NCI-H2227 (cell line): ENCODE results near the gene DCC.
A peak's percentile ranks its signal among the peaks of the same experiment; 100 is the strongest.

ENCODE experiments used
- DNase-seq: peaks from one replicate; lab custom pipeline; 2025; ENCODE audit not compliant: unreplicated experiment; lab: John Stamatoyannopoulos, UW

Gene DCC

DNA sequence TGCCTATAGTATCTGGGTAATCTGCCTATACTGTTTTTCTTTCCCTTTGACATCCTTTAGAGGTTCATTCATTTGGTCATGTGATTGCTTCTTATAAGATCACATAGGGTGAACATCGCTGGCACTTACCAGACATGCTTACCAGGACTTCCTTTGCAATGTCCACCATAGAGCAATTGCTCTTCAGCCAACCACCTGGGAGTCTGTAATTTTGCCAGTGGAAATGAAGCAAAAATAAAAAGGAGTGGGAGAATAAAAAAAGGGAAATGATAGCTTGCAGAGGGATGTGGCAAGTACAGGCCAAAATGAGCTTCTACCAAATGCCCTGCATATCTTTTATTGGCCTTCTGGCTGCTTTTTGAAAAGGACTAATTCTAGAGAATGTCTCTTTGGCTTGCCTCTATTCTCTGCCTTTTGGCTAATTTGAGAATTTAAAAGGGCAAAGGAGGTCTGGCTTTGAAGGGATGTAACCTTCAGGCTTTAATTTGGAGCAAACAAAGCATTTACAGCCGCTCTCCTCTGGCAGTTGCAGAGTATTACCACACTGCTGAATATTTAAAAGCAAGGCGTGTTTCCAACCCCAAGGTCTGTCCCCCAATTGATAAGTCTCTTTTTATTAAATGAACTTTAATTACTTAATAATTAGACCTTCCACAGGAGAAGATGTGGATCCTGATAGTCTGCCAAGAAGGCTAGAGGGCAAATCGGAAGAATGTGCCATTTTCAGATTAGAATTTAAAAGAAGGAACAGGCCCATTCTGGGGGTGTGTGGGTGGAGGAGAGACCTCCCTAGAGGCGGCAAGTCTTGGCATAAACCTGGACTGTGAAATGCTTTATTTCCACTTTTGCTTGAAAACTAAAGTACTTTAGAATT is 557.9 kb downstream of the DCC start:
- no peak for DNase-seq

DNA sequence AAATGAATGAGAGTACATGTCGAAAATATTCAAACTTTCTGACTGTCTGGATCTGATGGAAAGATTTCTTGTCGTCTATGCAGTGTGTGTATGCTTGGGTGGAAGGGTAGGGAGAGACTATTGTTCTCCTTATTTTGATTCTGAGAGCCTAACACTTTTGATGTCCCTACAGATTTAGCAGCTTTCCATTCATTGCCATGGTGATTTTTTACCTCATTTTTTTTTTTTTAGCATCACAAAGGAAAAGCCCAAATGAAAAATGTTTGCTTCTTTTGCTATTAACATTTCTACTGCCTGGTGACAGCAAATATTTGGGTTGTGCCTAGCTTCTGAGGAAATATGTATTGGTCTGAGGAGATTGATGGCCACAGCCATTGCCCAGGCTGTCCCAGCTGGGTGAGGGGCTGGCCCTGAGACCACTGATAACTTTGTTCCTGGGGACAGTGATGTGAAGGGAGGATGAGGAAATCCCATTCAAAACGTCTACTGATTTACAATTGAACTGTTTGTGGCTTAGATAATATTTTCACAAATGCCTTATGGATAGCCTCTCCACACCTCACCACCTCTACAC is 558.6 kb downstream of the DCC start:
- DNase-seq, result no peak

DNA sequence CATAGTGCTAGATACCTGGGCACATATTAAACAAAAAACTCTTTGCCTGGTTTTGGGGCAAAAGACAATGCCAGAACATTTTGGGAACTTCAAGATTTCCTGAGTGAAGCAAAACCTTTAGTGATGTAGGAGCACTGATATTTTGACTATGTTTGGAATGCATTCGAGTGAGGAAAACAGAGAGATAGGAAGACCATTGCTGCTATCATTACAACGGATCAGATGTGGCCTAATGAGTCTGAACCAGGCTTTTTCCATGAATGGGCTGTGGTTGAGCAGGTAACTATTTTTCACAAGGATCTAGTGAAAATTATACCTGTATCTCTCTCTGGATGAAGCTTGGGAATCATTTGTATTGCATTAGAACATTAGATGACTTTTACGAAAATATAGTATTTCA is 562.2 kb downstream of the DCC start:
- DNase-seq, result no peak

DNA sequence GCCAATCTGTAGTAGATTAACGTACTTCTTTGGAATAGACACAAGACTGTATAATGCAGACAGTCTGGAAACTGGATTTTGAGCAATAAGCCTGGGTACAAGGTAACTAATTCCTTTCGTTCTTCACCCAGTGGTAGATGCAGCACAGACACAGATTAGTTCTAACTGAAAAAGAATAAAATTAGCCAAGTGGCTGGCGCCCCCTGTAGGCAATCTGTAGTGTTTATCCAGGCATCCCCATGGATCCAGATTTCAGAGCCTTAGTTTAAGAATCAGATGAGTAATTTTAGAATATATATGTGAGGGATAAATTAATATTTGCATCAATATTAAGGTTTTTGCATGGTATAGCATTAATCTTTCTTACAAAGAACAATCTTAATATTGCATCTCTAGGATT is 563.9 kb downstream of the DCC start:
- peak; percentile 64 for DNase-seq

DNA sequence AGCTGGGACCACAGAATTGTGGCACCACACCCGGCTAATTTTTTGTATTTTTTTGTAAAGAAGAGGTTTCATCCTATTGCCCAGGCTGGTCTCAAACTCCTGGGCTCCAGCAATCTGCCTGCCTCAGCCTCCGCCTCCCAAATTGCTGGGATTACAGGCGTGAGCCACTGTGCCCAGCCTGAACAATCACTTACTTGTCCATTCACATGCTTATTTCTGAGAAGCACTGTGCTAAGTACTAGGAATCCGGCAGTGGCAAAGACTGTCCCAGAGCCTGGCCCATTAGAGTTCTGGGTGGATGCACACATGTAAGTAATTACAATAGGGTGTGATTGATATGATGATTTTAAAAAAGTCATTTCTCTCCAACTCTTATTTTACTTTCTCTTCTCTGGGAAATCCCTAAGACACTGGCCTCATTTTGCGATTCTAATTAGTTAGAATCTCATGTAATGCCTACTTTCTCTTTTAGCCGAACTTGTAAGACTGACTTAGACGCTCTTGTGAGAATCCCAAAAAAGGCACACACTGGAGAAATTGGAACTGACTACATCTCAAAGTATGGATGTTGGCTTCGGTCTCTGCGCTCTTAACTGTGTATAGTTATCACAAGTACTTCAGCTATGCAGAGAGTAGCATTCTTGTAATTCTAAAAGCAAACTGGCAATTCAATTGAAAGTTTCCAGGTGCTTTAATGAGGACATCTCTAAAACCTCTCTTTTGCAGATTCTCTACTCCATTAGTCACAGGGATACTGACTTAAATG is 567.7 kb downstream of the DCC start:
- DNase-seq, result no peak

DNA sequence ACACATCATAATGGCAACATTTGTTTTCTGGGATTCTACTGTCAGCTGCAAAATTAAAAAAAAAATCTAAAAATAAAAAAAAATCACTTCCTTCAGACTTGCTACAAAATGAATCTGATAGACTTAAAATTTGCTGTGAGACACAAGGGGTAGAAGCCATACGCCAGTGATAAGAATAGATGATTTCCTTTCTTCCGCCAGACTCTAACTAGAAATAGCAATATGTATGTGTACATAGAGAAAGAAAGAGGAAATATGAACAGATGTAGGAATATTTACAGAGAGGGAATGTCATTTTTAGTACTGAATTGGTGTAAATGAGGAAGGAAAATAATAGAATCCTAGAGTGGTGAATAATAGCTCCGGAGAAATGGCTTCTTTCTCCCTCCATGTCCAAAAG is 574.2 kb downstream of the DCC start:
- DNase-seq, result no peak

DNA sequence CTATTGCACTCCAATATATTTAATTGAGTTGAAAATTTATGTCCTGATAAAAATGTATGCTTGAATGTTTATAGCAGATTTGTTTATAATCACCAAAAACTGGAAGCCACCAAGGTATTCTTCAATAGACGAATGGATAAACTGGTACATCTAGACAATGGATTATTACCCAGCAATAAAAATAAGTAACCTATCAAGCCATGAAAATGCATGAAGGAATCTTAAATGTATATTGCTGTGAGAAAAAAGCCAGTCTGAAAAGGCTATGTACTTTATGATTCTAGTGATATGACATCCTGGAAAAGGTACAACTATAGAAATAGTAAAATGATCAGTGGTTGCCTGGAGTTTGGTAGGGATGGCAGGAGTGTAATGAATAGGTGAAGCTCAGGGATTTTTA is 580.7 kb downstream of the DCC start:
- no peak for DNase-seq

DNA sequence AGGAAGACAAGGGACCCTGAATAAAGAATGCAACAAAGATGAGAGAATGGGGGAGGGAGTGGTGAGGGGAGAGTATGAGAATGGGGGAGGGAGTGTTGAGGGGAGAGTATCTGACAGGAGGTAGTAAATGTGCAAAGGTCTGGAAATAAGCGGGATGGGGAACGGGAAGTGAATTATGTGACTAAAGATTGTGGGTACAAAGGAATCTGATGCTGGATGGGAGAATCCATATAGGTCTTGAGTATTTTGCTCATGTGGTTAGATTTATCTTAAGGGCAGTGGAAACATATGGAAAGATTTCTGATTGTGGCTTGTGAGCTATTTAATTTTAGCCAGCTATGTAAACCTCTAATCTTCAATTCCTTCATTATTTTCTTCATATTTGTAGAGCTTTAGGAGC is 593.4 kb downstream of the DCC start:
- no peak for DNase-seq

DNA sequence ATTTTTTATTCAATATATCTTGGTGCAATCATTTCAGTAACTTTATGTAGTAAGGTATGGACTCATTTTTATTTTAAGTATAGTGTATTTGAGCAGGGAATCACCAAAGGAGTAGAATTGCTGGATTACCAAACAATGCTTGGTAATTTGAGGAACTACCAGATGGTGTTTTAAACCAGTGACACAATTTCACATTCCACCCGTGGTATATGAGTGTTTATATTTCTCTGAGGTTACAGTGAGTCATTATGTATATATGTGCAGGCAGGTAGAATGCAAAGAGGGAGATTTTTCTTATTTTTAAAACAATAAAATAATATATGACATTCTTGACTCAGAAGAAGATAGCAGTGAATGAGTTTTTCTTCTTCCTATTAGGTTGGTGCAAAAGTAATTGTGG is 596.9 kb downstream of the DCC start:
- DNase-seq, result no peak

DNA sequence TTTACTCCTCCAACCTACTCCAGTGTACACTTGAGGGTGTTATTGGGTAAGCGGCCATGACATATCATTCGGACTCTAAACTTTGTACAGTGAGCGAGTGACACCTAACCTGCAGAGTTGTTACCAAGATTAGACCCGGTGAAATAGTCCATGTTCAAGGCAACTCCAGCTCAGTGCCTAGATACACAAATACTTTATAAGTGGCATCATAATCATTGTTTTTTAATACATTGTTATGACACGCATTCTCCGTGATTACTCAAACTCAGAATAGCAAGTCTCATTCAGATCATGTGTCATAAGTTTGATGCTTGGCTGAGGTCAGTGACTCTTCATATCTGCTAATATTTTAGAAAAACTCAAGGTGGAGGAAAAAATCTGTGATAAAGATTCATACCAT is 597.8 kb downstream of the DCC start:
- no peak for DNase-seq

DNA sequence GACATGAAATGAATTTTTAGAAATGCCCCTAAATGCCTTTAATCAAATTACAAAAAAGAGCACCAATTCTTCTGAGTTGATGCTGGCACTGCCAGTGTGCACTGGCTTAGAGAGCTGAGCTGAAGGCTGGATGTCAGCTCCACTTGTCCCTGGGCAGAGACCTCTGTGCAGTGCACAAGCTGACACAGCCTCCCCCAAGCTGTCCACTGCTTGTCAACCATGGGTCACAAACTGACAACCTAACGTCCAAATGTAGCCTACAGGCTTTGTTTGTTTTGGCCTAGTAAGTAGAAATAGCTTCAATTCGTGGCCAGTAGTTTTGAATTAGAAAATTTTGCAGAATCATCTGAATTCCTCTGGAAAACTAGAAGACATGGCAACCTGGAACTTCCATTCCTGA is 605.6 kb downstream of the DCC start:
- DNase-seq, result no peak

DNA sequence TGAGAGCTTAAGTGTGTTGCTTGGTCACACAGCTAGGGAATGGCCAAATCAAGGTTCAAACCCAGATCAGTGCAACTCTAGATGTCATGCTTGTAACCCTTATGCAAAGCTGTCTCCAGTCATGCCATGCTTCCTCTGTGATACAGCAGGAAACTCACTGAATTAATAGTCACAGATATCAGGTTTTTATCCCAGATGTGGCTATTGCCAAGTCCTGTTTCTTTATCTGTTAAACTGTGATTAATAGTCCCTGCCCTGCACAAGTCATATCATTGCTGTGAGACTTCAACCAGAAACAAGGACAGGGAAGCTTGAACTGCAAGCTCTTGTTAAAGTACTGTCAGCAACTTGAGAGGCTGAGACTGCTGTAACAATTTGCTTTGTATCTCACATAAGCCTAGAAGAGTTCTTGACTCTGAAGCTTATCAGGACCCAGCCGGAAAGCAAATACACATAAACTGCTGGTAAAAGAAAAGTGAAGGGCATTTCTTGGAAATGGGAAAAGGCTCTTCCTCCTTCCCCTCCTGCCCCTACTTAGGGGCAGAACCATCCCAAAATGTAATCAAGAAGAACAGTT is 609.0 kb downstream of the DCC start:
- DNase-seq, result no peak

DNA sequence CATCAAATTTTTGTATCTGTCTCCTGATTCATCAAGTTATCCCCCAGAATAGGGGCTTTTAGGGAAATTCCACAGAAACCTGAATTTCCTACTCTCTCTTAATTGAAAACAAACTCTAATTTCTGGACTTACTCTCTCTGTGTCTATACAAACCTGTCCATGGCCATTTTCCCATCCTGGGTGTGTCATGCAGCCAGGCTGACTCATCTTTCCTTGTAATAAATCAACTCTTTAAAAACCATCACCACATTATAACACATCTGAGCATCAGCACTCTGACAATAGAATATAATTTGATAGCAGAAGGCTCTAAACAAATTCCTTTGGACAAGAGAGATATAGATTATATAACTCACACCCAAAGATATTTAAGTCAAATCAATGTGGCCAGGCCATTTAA is 610.2 kb downstream of the DCC start:
- DNase-seq, result no peak

DNA sequence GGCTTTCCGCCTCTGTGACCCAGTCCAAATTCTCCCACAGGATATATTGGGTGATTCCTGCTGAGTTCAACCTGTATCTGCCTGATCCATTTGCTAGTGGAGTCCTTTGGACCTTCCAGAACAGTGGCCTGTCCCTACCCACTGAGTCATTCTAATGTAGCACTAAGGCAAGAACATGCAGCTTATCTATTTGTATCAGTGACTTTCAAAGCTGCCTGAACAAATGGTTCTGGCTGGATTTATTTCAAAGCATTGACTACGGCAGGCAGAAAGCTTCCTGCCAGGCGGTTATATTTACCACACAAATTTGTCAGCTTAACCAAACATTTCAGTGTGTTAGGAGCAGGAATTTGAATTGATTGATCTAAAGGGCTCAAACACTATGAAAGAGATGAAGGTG is 613.4 kb downstream of the DCC start:
- DNase-seq, result no peak

DNA sequence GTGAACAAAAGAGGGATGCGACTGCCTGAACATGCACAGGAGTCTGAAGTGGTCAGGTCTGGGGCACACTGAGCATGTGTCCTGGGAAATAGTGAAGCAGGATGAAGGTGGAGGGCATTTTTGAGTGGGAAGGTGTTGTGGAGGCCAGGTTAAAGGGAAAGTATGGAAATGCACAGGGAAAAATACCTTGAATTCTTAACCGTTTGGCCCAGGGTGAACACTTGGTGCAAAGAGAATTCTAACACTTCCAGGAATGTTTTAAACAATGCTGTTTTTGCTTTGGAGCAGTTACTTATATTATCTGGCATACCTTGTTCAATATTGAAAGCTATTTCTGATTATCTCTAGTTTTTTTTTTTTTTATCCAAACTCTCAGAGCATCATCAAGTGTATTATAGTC is 623.5 kb downstream of the DCC start:
- no peak for DNase-seq

DNA sequence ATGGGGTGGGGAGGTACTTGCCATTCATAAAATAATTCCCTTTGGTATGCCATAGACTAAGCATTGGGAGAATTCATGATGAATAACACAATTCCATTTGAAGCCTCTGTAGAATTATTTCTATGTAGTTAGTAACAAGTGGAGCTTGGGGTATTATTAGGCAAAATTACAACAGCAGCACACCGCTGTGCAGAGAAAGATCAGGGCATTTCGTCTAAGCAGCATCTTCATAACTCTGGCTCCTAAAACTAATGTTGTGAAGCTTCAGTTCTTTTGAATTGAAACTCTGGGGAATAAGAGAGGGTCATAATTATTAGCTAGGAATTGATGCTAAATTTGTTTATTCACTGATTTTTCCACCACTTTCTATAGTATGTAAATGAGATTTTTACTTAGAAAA is 630.7 kb downstream of the DCC start:
- DNase-seq, result peak; percentile 26

DNA sequence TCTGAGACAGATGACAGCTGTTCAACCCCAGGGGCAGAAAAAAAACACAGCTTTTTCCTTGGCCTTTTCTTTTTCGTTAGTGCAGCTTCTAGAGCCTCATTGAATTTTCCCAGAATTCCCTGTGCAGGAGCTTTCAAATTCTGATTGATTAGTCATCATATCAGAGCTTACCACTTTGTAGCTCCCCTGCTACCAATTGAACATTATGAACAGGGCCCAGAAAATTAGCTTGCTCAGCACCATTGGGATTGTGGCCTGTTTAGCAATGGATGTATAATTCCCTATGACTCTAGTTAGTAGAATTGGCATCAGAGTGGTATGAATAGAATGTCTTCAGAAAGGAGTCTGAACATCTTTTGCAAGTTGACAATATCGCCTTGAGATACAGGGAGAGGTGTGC is 631.1 kb downstream of the DCC start:
- DNase-seq, result peak; percentile 26

DNA sequence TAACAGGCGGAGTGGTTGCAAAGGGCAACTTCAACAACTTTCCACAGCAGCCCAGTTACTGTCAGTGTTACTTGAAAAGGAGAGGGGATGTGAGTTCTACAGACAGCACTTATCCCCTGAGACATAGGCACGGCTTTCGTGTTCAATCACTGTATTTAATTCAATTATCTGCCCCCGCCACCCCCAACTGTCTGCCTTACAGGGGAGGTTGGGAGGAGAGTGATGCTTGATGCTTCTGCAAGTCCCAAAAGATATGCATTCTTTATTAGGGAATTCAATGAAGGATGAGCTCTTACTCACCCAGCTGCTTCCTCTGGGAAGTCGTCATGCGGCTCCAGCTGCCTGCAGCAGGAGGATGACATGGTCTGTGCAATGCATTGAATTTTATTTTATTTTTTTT is 639.9 kb downstream of the DCC start:
- DNase-seq, result peak; percentile 10

DNA sequence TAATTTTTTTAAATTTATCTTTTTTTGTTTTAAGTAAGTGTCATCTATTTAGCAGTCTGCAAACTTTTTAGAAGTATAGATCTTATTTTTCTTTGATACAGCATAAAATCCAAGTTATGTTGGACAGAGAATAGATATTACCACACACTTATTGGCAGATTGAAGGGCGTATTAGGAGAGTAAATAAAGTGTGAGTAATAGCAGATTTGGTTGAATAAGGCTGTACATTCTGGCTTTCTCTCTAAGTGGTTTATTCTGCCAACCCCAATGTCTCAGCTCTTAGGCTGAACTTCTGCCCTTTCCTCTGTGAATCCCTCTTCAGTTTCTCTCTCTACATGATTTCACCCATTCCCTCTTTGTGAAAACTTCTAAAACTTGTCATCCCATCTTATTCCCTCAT is 651.2 kb downstream of the DCC start:
- no peak for DNase-seq

DNA sequence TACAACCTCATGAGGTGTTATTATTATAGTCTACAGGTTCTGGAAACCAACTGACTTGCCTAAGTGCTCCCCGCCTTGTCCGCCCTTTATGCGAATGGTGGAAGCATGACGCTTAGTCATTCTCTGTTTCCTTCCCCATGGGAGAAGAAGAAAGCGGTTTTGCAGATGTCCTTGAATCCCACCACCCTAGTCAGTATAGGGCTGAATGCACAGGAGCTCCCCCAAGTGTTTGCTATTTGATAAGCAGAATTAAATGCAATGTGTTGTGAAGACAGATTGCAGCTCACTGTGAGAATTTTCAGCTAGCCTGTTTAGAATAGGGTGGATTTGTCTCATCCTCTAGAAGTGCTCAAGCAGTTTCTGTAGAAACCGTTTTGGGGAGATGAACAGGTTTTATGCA is 652.0 kb downstream of the DCC start:
- DNase-seq, result no peak

DNA sequence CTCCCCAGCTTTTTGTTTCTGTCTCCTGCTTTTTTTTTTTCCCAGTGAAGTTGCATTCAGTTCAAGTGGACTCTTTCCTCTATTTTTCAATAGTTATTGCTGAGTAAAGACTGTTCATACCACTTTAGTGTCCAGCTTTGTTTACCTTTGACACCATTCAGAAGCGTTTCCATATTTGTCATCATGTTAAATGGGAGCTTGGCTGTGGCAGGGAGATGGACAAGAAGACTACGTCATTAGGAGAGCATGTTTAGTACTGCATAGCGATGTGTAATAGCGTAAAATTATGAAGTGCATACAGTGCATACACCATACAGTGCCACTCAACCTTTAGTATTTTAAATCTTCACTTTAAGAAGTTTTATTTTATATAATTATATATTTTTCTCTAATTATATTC is 655.9 kb downstream of the DCC start:
- no peak for DNase-seq

DNA sequence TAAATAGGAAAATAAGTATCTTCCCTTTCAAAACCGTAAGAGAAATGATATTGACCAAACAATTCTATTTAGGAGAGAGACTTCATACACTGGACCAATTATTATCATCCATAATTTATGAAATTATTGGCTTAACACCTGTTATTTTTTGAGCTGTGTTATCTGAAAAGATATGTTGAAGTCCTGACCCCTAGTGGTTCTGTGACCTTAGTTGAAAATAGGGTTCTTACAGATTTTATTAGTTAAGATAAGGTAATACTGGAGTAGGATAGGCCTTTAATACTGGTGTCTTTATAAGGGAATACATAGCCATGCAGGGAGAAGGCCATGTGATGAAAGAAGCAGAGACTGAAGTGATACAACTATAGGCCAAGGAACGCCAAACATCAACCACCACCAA is 659.6 kb downstream of the DCC start:
- DNase-seq, result no peak
